Osteocyte (in vitro differentiated cells): ENCODE measurements around the gene MEIS2. TPM values are rescaled to one million over a fixed set of nuclear protein-coding genes. Genes with fewer than 3 reads are reported as not detected.

ENCODE experiments used
- DNase-seq: peaks from one replicate; pipeline ENCODE4 v3.0.0; 2021; ENCODE audit warnings: mixed read lengths; ENCODE audit not compliant: unreplicated experiment; ENCODE audit errors: extremely low spot score
- H3K27ac Mint-ChIP-seq: one replicate; pipeline ENCODE4 v1.8.0; 2021; ENCODE audit warnings: mild to moderate bottlenecking, mixed read lengths; ENCODE audit not compliant: unreplicated experiment
- H3K27me3 Mint-ChIP-seq: one replicate; pipeline ENCODE4 v1.8.0; 2021; ENCODE audit warnings: mixed read lengths; ENCODE audit not compliant: unreplicated experiment
- H3K36me3 Mint-ChIP-seq: one replicate; pipeline ENCODE4 v1.8.0; 2021; ENCODE audit warnings: mixed read lengths; ENCODE audit not compliant: unreplicated experiment
- H3K4me1 Mint-ChIP-seq: one replicate; pipeline ENCODE4 v1.8.0; 2021; ENCODE audit warnings: mixed read lengths; ENCODE audit not compliant: unreplicated experiment
- H3K4me3 Mint-ChIP-seq: one replicate; pipeline ENCODE4 v1.8.0; 2021; ENCODE audit warnings: mild to moderate bottlenecking, moderate library complexity, mixed read lengths; ENCODE audit not compliant: unreplicated experiment
- H3K9me3 Mint-ChIP-seq: one replicate; pipeline ENCODE4 v1.8.0; 2021; ENCODE audit warnings: mixed read lengths; ENCODE audit not compliant: unreplicated experiment
- CTCF ChIP-seq: fragments of 200-600 bp; sonication (generic); IDR thresholded peaks from 2 replicates; pipeline ENCODE4 v1.5.0; 2021; ENCODE audit warnings: antibody characterized with exemption, mild to moderate bottlenecking, moderate library complexity
- total RNA-seq: library from RNA; stranded (reverse); gene quantifications from 2 replicates; pipeline ENCODE4 v1.2.1, GENCODE V29; 2021

The MEIS2 gene
- total RNA-seq, 1 donor from 2014 or later: 79.9 TPM

GRCh38 chr15:37107071-37107743 is 6.9 kb upstream of the MEIS2 start:
- peaks cover 33% of the 10 kb centered on the region for H3K36me3 Mint-ChIP-seq
- no peak for TF ChIP-seq CTCF
- peaks cover 48% of the 10 kb centered on the region for H3K4me1 Mint-ChIP-seq
- no peak overlapping the region for H3K4me3 Mint-ChIP-seq
- no peak for DNase-seq
- H3K27me3 Mint-ChIP-seq: peaks cover 94% of the 10 kb centered on the region
- H3K9me3 Mint-ChIP-seq: peaks cover 3% of the 10 kb centered on the region
- H3K27ac Mint-ChIP-seq: no peak overlapping the region

GRCh38 chr15:37106490-37107001 is 6.2 kb upstream of the MEIS2 start:
- Mint-ChIP-seq H3K36me3 (peaks cover 34% of the 10 kb centered on the region), H3K4me3 (peak overlapping the region; percentile 67), H3K27me3 (peaks cover 89% of the 10 kb centered on the region), H3K4me1 (peaks cover 50% of the 10 kb centered on the region), H3K9me3 (peaks cover 3% of the 10 kb centered on the region), H3K27ac (no peak overlapping the region)
- peak; percentile 68 for TF ChIP-seq CTCF
- no peak for DNase-seq

GRCh38 chr15:37105889-37106288 is 5.5 kb upstream of the MEIS2 start:
- no peak overlapping the region for H3K4me3 Mint-ChIP-seq
- no peak for DNase-seq

GRCh38 chr15:37105029-37105428 is 4.7 kb upstream of the MEIS2 start:
- peaks cover 74% of the 10 kb centered on the region for H3K27me3 Mint-ChIP-seq
- no peak for DNase-seq
- H3K27ac Mint-ChIP-seq: no peak overlapping the region
- peaks cover 3% of the 10 kb centered on the region for H3K9me3 Mint-ChIP-seq
- peaks cover 34% of the 10 kb centered on the region for H3K36me3 Mint-ChIP-seq
- no peak for TF ChIP-seq CTCF
- peaks cover 39% of the 10 kb centered on the region for H3K4me1 Mint-ChIP-seq
- H3K4me3 Mint-ChIP-seq: no peak overlapping the region

More at GRCh38 chr15:37105889-37106288, 5.5 kb upstream of the MEIS2 start:
- no peak for TF ChIP-seq CTCF
- Mint-ChIP-seq H3K9me3 (peaks cover 3% of the 10 kb centered on the region), H3K27ac (no peak overlapping the region), H3K27me3 (peaks cover 82% of the 10 kb centered on the region), H3K4me1 (peaks cover 48% of the 10 kb centered on the region), H3K36me3 (peaks cover 32% of the 10 kb centered on the region)

- no peak for TF ChIP-seq CTCF
- Mint-ChIP-seq H3K36me3 (peaks cover 34% of the 10 kb centered on the region), H3K4me3 (no peak overlapping the region), H3K4me1 (peaks cover 36% of the 10 kb centered on the region), H3K27me3 (peaks cover 69% of the 10 kb centered on the region), H3K9me3 (peaks cover 3% of the 10 kb centered on the region), H3K27ac (peak overlapping the region; percentile 31)
- no peak for DNase-seq
These were observed 4.2 kb upstream of the MEIS2 start for GRCh38 chr15:37104424-37104981.
